K562 treated with DMSO at 1 percent for 24 hours (cell line): ENCODE results near the gene CBARP. TPM values are rescaled to one million over a fixed set of nuclear protein-coding genes. Genes with fewer than 3 reads are reported as not detected.

ENCODE experiments used
- total RNA-seq: library from RNA; unstranded; fragments of 300-600 nt; gene quantifications from 2 replicates; pipeline ENCODE4 v1.2.3, GENCODE V29; 2022; ENCODE audit warnings: low read depth; ENCODE audit not compliant: insufficient read depth

The CBARP gene
- 7.1 and 10.1 TPM in 2 replicates for total RNA-seq

GRCh38 chr19:1237754-1238368, at the start of gene CBARP:
Gene CBARP (minus strand): TSS chr19:1238005. CDS start chr19:1236100, 1,905 bp downstream.

GRCh38 chr19:1285737-1286360, 48.0 kb upstream of the CBARP start, which contains the start of gene EFNA2:
Gene EFNA2 (plus strand): TSS chr19:1285873. CDS start chr19:1286169, 296 bp downstream.

GRCh38 chr19:1275260-1275975, 37.6 kb upstream of the CBARP start, which contains the start of gene FAM174C:
Gene FAM174C (plus strand): TSS chr19:1275530. CDS start chr19:1275550, 20 bp downstream.

GRCh38 chr19:1269065-1269477, 31.3 kb upstream of the CBARP start, which contains the start of gene CIRBP:
Gene CIRBP (plus strand): TSS chr19:1269332. CDS start chr19:1270934, 1,602 bp downstream.

GRCh38 chr19:1248139-1248785, 10.5 kb upstream of the CBARP start, which contains the start of gene MIDN:
Gene MIDN (plus strand): TSS chr19:1248583. CDS start chr19:1250297, 1,714 bp downstream.

GRCh38 chr19:1241417-1242095, 3.8 kb upstream of the CBARP start, which contains the start of gene ATP5F1D:
Gene ATP5F1D (plus strand): TSS chr19:1241751. CDS start chr19:1241851, 100 bp downstream.

GRCh38 chr19:1205114-1206099, 32.4 kb downstream of the CBARP start, which contains the start of gene STK11:
Gene STK11 (plus strand): TSS chr19:1205778. CDS start chr19:1206914, 1,136 bp downstream.

Other genes with a start within 250 kb of the CBARP start
- gene GRIN3B, start 237.6 kb downstream of the CBARP start, total RNA-seq = 0.66 and 0.73 TPM in 2 replicates
- 234 and 259 TPM in 2 replicates for gene TMEM259, start 216.9 kb downstream of the CBARP start, total RNA-seq
- gene RNU6-2, start 216.5 kb downstream of the CBARP start, total RNA-seq = not detected in 2 replicates
- 103 and 109 TPM in 2 replicates for gene CNN2, start 211.4 kb downstream of the CBARP start, total RNA-seq
- 68.1 and 68.5 TPM in 2 replicates for gene ABCA7, start 197.9 kb downstream of the CBARP start, total RNA-seq
- 26.5 and 30.6 TPM in 2 replicates for gene ARHGAP45, start 170.8 kb downstream of the CBARP start, total RNA-seq
- gene POLR2E, start 142.6 kb downstream of the CBARP start, total RNA-seq = 298 and 316 TPM in 2 replicates
- gene GPX4, start 134.0 kb downstream of the CBARP start, total RNA-seq = 1,084 and 1,166 TPM in 2 replicates
- 48.0 and 49.2 TPM in 2 replicates for gene SBNO2, start 63.7 kb downstream of the CBARP start, total RNA-seq
- gene STK11, start 32.2 kb downstream of the CBARP start, total RNA-seq = 143 and 156 TPM in 2 replicates
- gene ATP5F1D, start 3.7 kb upstream of the CBARP start, total RNA-seq = 387 and 503 TPM in 2 replicates
- gene MIDN, start 10.6 kb upstream of the CBARP start, total RNA-seq = 68.5 and 71.2 TPM in 2 replicates
- gene CIRBP, start 31.3 kb upstream of the CBARP start, total RNA-seq = 121 and 125 TPM in 2 replicates
- 76.4 and 82.4 TPM in 2 replicates for gene FAM174C, start 37.5 kb upstream of the CBARP start, total RNA-seq
- not detected in 2 replicates for gene EFNA2, start 47.9 kb upstream of the CBARP start, total RNA-seq
- 455 and 509 TPM in 2 replicates for gene NDUFS7, start 145.9 kb upstream of the CBARP start, total RNA-seq
- gene GAMT, start 163.5 kb upstream of the CBARP start, total RNA-seq = 65.8 and 79.9 TPM in 2 replicates
- 118 and 124 TPM in 2 replicates for gene DAZAP1, start 169.6 kb upstream of the CBARP start, total RNA-seq
- gene RPS15, start 200.4 kb upstream of the CBARP start, total RNA-seq = 5,734 and 6,329 TPM in 2 replicates
- 0.60 and 1.2 TPM in 2 replicates for gene APC2, start 212.1 kb upstream of the CBARP start, total RNA-seq
- gene C19orf25, start 241.2 kb upstream of the CBARP start, total RNA-seq = 50.2 and 55.2 TPM in 2 replicates